Neural progenitor cell (in vitro differentiated cells): ENCODE data around the gene TCF7L2. TPM values are rescaled to one million over a fixed set of nuclear protein-coding genes. Genes with fewer than 3 reads are reported as not detected.
A peak's percentile ranks its signal among the peaks of the same experiment; 100 is the strongest.

ENCODE experiments used
- DNase-seq: peaks from one replicate; pipeline ENCODE4 v3.0.0-alpha.2; 2016; ENCODE audit warnings: low spot score
- H2AFZ ChIP-seq: fragments of 200-600 bp; sonication (generic); replicated peaks from 2 replicates; pipeline ENCODE4 v1.6.1; 2016; ENCODE audit warnings: antibody characterized with exemption
- H3F3A ChIP-seq: fragments of 200-600 bp; sonication (generic); 2 replicates; pipeline ENCODE4 v1.6.1; 2016; ENCODE audit warnings: antibody characterized with exemption, low read depth
- H3K27ac ChIP-seq: fragments of 200-600 bp; sonication (generic); 2 replicates; pipeline ENCODE4 v1.5.1; 2016; ENCODE audit warnings: mild to moderate bottlenecking
- H3K27me3 ChIP-seq: fragments of 200-600 bp; sonication (generic); 2 replicates; pipeline ENCODE4 v1.6.1; 2016; ENCODE audit warnings: mild to moderate bottlenecking, moderate library complexity
- H3K36me3 ChIP-seq: fragments of 200-600 bp; sonication (generic); 2 replicates; pipeline ENCODE4 v1.5.1; 2016
- H3K4me1 ChIP-seq: fragments of 200-600 bp; sonication (generic); 2 replicates; pipeline ENCODE4 v1.6.1; 2016; ENCODE audit warnings: mixed run types
- H3K4me2 ChIP-seq: fragments of 200-600 bp; sonication (generic); 2 replicates; pipeline ENCODE4 v1.6.1; 2016
- H3K4me3 ChIP-seq: fragments of 200-600 bp; sonication (generic); 2 replicates; pipeline ENCODE4 v1.5.1; 2016
- H3K79me2 ChIP-seq: fragments of 200-600 bp; sonication (generic); 2 replicates; pipeline ENCODE4 v1.6.1; 2016; ENCODE audit warnings: low read depth
- H3K9ac ChIP-seq: fragments of 200-600 bp; sonication (generic); 2 replicates; pipeline ENCODE4 v1.6.1; 2016
- H3K9me3 ChIP-seq: fragments of 200-600 bp; sonication (generic); 2 replicates; pipeline ENCODE4 v1.5.1; 2016; ENCODE audit warnings: low read depth
- H4K20me1 ChIP-seq: fragments of 200-600 bp; sonication (generic); 2 replicates; pipeline ENCODE4 v1.6.1; 2016; ENCODE audit warnings: low read depth
- H3K27ac Mint-ChIP-seq: 3 replicates; pipeline ENCODE4 v1.8.0; 2021; ENCODE audit warnings: mixed read lengths
- H3K27me3 Mint-ChIP-seq: 2 replicates; pipeline ENCODE4 v1.8.0; 2022; ENCODE audit warnings: low read depth, mild to moderate bottlenecking, inconsistent platforms, moderate library complexity, mixed read lengths; ENCODE audit not compliant: insufficient read depth
- H3K36me3 Mint-ChIP-seq: 3 replicates; pipeline ENCODE4 v1.8.0; 2021; ENCODE audit warnings: mixed read lengths
- H3K4me1 Mint-ChIP-seq: 3 replicates; pipeline ENCODE4 v1.8.0; 2021; ENCODE audit warnings: mixed read lengths
- H3K4me3 Mint-ChIP-seq: 3 replicates; pipeline ENCODE4 v1.8.0; 2021; ENCODE audit warnings: mild to moderate bottlenecking, moderate library complexity, mixed read lengths
- H3K9me3 Mint-ChIP-seq: 3 replicates; pipeline ENCODE4 v1.8.0; 2020; ENCODE audit warnings: mixed read lengths
- CTCF ChIP-seq: fragments of 200-600 bp; sonication (generic); IDR thresholded peaks from 2 replicates; pipeline ENCODE4 v1.5.1; 2017; ENCODE audit warnings: antibody characterized with exemption, mild to moderate bottlenecking
- EZH2 ChIP-seq: fragments of 200-600 bp; sonication (generic); IDR thresholded peaks from 2 replicates; pipeline ENCODE4 v1.6.1; 2017; ENCODE audit warnings: antibody characterized with exemption, mild to moderate bottlenecking, moderate library complexity
- EZH2phosphoT487 ChIP-seq: fragments of 200-600 bp; sonication (generic); IDR thresholded peaks from 2 replicates; pipeline ENCODE4 v1.6.1; 2017; ENCODE audit warnings: antibody characterized with exemption
- total RNA-seq: library from RNA; depleted of rRNA; stranded (reverse); fragments of >200 nt; gene quantifications from 2 replicates; pipeline ENCODE4 v1.2.3, GENCODE V29; 2015; ENCODE audit warnings: low replicate concordance

TCF7L2 gene
- total RNA-seq, 1 donor from 2014 or later, result 12.3 TPM

- peaks cover 27% of the 10 kb centered on the region for H4K20me1 ChIP-seq
- H3K36me3 ChIP-seq, result no peaks in the 10 kb centered on the region
- peaks cover 82% of the 10 kb centered on the region for H3F3A ChIP-seq
- no peak overlapping the region for H2AFZ ChIP-seq
- peaks cover 69% of the 10 kb centered on the region for H3K79me2 ChIP-seq
- H3K4me2 ChIP-seq, result peak overlapping the region; percentile 94
- TF ChIP-seq EZH2, result no peak
- TF ChIP-seq CTCF, result no peak
- TF ChIP-seq EZH2phosphoT487, result no peak
- no peaks in the 10 kb centered on the region for H3K9me3 Mint-ChIP-seq
- H3K27ac ChIP-seq, result peak overlapping the region; percentile 99
- H3K4me3 Mint-ChIP-seq, result peak overlapping the region; percentile 96
- peaks cover 3% of the 10 kb centered on the region for H3K27me3 Mint-ChIP-seq
- peak overlapping the region; percentile 95 for H3K4me3 ChIP-seq
- no peaks in the 10 kb centered on the region for H3K9me3 ChIP-seq
- peaks cover 4% of the 10 kb centered on the region for H3K36me3 Mint-ChIP-seq
- H3K4me1 ChIP-seq, result peaks cover 63% of the 10 kb centered on the region
- H3K27ac Mint-ChIP-seq, result peak overlapping the region; percentile 100
- peaks cover 61% of the 10 kb centered on the region for H3K4me1 Mint-ChIP-seq
- no peaks in the 10 kb centered on the region for H3K27me3 ChIP-seq
- peak overlapping the region; percentile 76 for H3K9ac ChIP-seq
- DNase-seq, result peak; percentile 78
Measured at GRCh38 chr10:112952282-112953173, 2.5 kb downstream of the TCF7L2 start.

GRCh38 chr10:112953174-112954159 lies 3.4 kb downstream of the TCF7L2 start:
- peak overlapping the region; percentile 76 for H3K9ac ChIP-seq
- Mint-ChIP-seq H3K4me1 (peaks cover 61% of the 10 kb centered on the region), H3K9me3 (no peaks in the 10 kb centered on the region), H3K36me3 (peaks cover 4% of the 10 kb centered on the region), H3K4me3 (peak overlapping the region; percentile 96), H3K27ac (peak overlapping the region; percentile 99), H3K27me3 (peaks cover 3% of the 10 kb centered on the region)
- no peaks in the 10 kb centered on the region for H3K36me3 ChIP-seq
- peaks cover 78% of the 10 kb centered on the region for H3K79me2 ChIP-seq
- TF ChIP-seq EZH2 (no peak), CTCF (no peak), EZH2phosphoT487 (no peak)
- H2AFZ ChIP-seq, result no peak overlapping the region
- H3K27ac ChIP-seq, result peak overlapping the region; percentile 99
- H3K4me3 ChIP-seq, result peak overlapping the region; percentile 95
- peaks cover 63% of the 10 kb centered on the region for H3K4me1 ChIP-seq
- DNase-seq, result peak; percentile 64
- peaks cover 34% of the 10 kb centered on the region for H4K20me1 ChIP-seq
- no peaks in the 10 kb centered on the region for H3K9me3 ChIP-seq
- H3K27me3 ChIP-seq, result no peaks in the 10 kb centered on the region
- H3K4me2 ChIP-seq, result peak overlapping the region; percentile 94
- peaks cover 83% of the 10 kb centered on the region for H3F3A ChIP-seq

- Histone ChIP-seq H3K9me3 (no peaks in the 10 kb centered on the region), H3K36me3 (no peaks in the 10 kb centered on the region), H3K4me3 (peak overlapping the region; percentile 95), H3K4me2 (peak overlapping the region; percentile 94), H3K27ac (peak overlapping the region; percentile 99), H4K20me1 (peaks cover 51% of the 10 kb centered on the region), H3F3A (peaks cover 76% of the 10 kb centered on the region), H2AFZ (no peak overlapping the region), H3K79me2 (peaks cover 94% of the 10 kb centered on the region), H3K27me3 (no peaks in the 10 kb centered on the region), H3K4me1 (peaks cover 68% of the 10 kb centered on the region), H3K9ac (no peak overlapping the region)
- H3K27ac Mint-ChIP-seq, result peak overlapping the region; percentile 59
- peaks cover 3% of the 10 kb centered on the region for H3K27me3 Mint-ChIP-seq
- no peaks in the 10 kb centered on the region for H3K9me3 Mint-ChIP-seq
- H3K4me3 Mint-ChIP-seq, result peak overlapping the region; percentile 96
- peaks cover 4% of the 10 kb centered on the region for H3K36me3 Mint-ChIP-seq
- H3K4me1 Mint-ChIP-seq, result peaks cover 67% of the 10 kb centered on the region
- DNase-seq, result peak; percentile 62
- TF ChIP-seq EZH2phosphoT487 (no peak), CTCF (no peak), EZH2 (no peak)
Measured at GRCh38 chr10:112954974-112955581, 5.0 kb downstream of the TCF7L2 start.
